ENCODE measurements around the gene NEURL1. TPM values are rescaled to one million over a fixed set of nuclear protein-coding genes. Genes with fewer than 3 reads are reported as not detected.

NEURL1 gene
- total RNA-seq, 2 donors from 2014 or later: 0.12 TPM; not detected in 1

DNA sequence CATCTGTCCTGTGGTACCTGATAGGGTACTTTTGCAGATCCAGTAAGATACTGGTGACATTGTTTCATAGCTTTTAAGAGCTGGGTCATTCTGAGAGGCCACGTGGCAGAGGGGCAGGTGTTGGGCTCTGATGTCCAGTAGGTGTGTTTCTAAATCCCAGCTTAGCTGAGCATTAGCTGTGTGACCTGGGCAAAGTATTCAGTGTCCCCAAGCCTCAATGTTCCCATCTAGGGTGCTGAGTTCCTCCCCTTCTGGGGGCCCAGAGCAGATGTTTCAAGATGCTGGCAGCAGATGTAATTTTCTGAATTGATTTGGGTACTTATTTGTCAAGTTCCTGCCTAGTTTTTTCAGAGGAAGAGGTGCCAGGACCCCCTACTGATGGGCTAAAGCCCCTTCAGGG lies 52.9 kb downstream of the NEURL1 start:
- TF ChIP-seq, protein P1, sequence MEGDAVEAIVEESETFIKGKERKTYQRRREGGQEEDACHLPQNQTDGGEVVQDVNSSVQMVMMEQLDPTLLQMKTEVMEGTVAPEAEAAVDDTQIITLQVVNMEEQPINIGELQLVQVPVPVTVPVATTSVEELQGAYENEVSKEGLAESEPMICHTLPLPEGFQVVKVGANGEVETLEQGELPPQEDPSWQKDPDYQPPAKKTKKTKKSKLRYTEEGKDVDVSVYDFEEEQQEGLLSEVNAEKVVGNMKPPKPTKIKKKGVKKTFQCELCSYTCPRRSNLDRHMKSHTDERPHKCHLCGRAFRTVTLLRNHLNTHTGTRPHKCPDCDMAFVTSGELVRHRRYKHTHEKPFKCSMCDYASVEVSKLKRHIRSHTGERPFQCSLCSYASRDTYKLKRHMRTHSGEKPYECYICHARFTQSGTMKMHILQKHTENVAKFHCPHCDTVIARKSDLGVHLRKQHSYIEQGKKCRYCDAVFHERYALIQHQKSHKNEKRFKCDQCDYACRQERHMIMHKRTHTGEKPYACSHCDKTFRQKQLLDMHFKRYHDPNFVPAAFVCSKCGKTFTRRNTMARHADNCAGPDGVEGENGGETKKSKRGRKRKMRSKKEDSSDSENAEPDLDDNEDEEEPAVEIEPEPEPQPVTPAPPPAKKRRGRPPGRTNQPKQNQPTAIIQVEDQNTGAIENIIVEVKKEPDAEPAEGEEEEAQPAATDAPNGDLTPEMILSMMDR (IDR thresholded peaks at IDR 0.05): no peak
- no peaks in the 10 kb centered on the region for H3K9me3 ChIP-seq
- DNase-seq (ENCODE audit: low spot score): no peak
- peaks cover 0 to 14% of the 10 kb centered on the region in 2 donors for H3K4me1 ChIP-seq
- no peaks in the 10 kb centered on the region for H3K27me3 ChIP-seq
- H3K36me3 ChIP-seq: no peaks in the 10 kb centered on the region
- H3K4me3 ChIP-seq: no peak overlapping the region
- H3K27ac ChIP-seq: no peak overlapping the region

DNA sequence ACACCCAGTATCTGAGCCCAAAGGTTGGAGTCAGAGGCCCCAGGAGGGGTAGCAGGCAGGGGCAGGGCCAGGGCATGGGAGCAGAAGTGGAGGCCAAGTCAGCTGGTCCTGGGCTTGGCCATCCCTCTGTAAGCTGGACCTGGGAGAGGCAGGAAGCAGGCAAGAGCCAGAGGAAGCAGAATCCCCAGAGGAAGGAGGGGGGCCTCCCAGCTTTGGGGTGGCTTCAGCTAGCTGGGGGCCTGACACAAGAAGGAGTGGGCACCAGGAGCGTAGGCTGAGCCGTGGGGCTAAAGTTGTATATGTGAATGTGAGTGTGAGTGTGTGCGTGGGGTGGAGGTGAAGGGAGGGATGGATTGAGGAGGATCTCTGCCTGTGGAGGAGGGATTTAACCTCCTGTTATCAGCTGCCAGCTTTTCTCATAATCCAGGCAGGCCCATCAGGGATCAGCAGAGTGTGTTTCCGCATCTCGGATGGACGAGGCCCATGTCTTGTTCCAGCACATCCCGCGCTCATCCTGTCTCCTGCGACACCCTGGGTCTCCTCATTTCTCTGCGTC lies 54.0 kb downstream of the NEURL1 start:
- H3K27me3 ChIP-seq: no peaks in the 10 kb centered on the region
- TF ChIP-seq, protein P1 (IDR thresholded peaks at IDR 0.05): no peak
- no peaks in the 10 kb centered on the region for H3K9me3 ChIP-seq
- no peak overlapping the region for H3K27ac ChIP-seq
- DNase-seq (ENCODE audit: low spot score): no peak
- H3K4me3 ChIP-seq: no peak overlapping the region
- H3K4me1 ChIP-seq: peaks cover 0 to 12% of the 10 kb centered on the region in 2 donors
- no peaks in the 10 kb centered on the region for H3K36me3 ChIP-seq

DNA sequence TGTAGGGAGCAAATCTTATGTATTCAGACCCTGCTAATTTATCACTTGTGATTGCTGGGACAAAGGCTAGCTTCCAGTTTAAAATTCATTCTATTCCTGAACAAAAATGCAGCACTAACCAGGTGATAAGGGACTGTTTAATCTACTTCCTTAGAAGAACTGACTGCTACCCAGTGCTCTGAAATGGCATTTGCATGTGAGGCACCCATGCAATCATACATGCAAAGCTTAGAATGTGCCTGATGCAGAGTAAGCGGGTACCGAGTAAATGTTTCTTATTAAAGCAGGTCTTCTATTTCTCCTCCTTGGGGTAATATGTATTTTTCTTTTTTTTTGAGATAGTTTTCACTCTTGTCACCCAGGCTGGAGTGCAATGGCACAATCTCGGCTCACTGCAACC lies 54.5 kb downstream of the NEURL1 start:
- peaks cover 0 to 6% of the 10 kb centered on the region in 2 donors for H3K4me1 ChIP-seq
- TF ChIP-seq, protein P1 (IDR thresholded peaks at IDR 0.05): no peak
- no peak overlapping the region for H3K27ac ChIP-seq
- H3K27me3 ChIP-seq: no peaks in the 10 kb centered on the region
- no peaks in the 10 kb centered on the region for H3K36me3 ChIP-seq
- H3K4me3 ChIP-seq: no peak overlapping the region
- DNase-seq (ENCODE audit: low spot score): no peak
- no peaks in the 10 kb centered on the region for H3K9me3 ChIP-seq

DNA sequence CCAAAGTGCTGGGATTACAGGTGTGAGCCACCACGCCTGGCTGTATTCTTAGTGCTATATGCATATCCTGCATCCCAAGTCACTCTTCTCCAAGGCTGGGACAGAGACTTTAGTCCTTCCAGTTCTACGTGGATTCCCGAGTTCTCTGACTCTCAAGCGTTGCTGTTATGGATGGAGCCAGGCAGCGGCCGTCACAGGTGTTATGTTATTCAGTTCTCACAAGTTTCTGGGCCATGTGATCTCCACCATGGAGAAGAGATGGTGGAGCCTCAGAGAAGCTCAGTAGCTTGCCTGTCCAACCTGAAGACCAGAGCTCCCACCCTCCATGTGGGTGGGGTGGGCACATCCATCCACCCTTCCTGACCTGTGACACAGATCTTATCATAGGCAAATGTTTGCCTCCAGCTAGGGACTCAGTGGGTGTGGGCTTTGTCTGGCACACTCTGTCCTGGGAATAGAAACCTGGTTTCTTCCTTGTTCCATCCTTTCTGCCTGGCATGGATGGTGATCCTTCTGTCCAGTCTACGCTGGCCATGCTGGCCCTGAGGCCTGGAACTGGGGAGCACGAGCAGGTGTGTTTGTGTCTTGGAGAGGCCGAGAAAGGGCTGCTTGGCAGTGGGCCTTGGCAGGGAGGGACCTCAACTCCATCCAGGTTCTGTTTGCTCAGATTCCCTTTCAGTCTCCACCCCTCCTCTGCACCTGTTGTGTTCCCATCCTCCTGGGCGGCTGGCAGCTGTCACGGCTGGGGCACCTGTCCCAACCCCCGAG lies 55.3 kb downstream of the NEURL1 start:
- no peak for DNase-seq (ENCODE audit: low spot score)
- no peaks in the 10 kb centered on the region for H3K9me3 ChIP-seq
- no peaks in the 10 kb centered on the region for H3K36me3 ChIP-seq
- no peak overlapping the region for H3K4me3 ChIP-seq
- no peak overlapping the region for H3K27ac ChIP-seq
- TF ChIP-seq, protein P1 (IDR thresholded peaks at IDR 0.05): no peak
- H3K27me3 ChIP-seq: no peaks in the 10 kb centered on the region
- no peaks in the 10 kb centered on the region for H3K4me1 ChIP-seq

DNA sequence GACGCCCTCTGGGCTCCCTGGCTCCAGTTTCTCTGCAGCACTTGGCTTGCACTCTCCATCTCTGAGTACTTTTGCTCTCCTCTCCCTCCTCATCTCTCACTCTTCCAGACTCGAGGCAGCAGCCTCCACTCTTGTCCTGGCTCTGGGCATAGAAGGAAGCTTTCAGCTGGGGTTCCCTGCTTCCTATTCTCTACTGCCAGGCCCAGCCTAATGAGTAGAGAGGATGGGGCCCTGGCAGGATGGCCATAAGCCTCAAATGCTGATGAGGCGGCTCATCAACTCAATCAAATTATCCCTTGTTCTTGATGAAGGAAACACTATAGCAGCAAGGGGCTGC lies 55.8 kb downstream of the NEURL1 start:
- Histone ChIP-seq H3K4me1 (no peaks in the 10 kb centered on the region), H3K4me3 (no peak overlapping the region), H3K27ac (no peak overlapping the region), H3K9me3 (no peaks in the 10 kb centered on the region), H3K36me3 (no peaks in the 10 kb centered on the region), H3K27me3 (no peaks in the 10 kb centered on the region)
- TF ChIP-seq, protein P1 (IDR thresholded peaks at IDR 0.05): no peak
- DNase-seq (ENCODE audit: low spot score): no peak

Data from right atrium auricular region (tissue), 2 donors.